MCF 10A (cell line): ENCODE measurements around the gene MIA. TPM values are rescaled to one million over a fixed set of nuclear protein-coding genes. Genes with fewer than 3 reads are reported as not detected.

Source experiments
- BruUV-seq: library from RNA; stranded (reverse); fragments of 400-500 nt; replicated peaks from 2 replicates; lab custom pipeline; 2021; lab: Mats Ljungman, UMichigan
- CTCF ChIA-PET: fragments of 300-600 bp; sonication (Branson Sonifier 250); formaldehyde crosslinking; extraction: SDS; loops from one replicate; lab custom pipeline; 2021; ENCODE audit warnings: antibody characterized with exemption, inconsistent platforms; lab: Yijun Ruan, JAX
- POLR2A ChIA-PET: fragments of 300-600, 350-650 bp; sonication (Branson Sonifier 250); formaldehyde crosslinking; extraction: SDS; loops from one replicate; lab custom pipeline; 2020; ENCODE audit warnings: antibody characterized with exemption, inconsistent platforms; lab: Yijun Ruan, JAX
- DNase-seq: peaks from one replicate; pipeline ENCODE4 v3.0.0-alpha.2; 2018; ENCODE audit not compliant: unreplicated experiment
- H3K27ac Mint-ChIP-seq: one replicate; pipeline ENCODE4 v1.8.0; 2022; ENCODE audit warnings: mild to moderate bottlenecking, low read depth, mixed read lengths; ENCODE audit not compliant: unreplicated experiment
- H3K27me3 Mint-ChIP-seq: one replicate; pipeline ENCODE4 v1.8.0; 2022; ENCODE audit warnings: mixed read lengths; ENCODE audit not compliant: insufficient read depth, unreplicated experiment
- H3K36me3 Mint-ChIP-seq: one replicate; pipeline ENCODE4 v1.8.0; 2022; ENCODE audit warnings: mild to moderate bottlenecking, moderate library complexity, mixed read lengths; ENCODE audit not compliant: insufficient read depth, unreplicated experiment
- H3K4me1 Mint-ChIP-seq: one replicate; pipeline ENCODE4 v1.8.0; 2022; ENCODE audit warnings: mixed read lengths; ENCODE audit not compliant: insufficient read depth, unreplicated experiment
- H3K4me3 Mint-ChIP-seq: one replicate; pipeline ENCODE4 v1.8.0; 2022; ENCODE audit warnings: mild to moderate bottlenecking, moderate library complexity, mixed read lengths; ENCODE audit not compliant: unreplicated experiment
- H3K9me3 Mint-ChIP-seq: one replicate; pipeline ENCODE4 v1.8.0; 2022; ENCODE audit warnings: mixed read lengths; ENCODE audit not compliant: unreplicated experiment
- CTCF ChIP-seq: fragments of 200-600 bp; IDR thresholded peaks from one replicate; pipeline ENCODE4 v1.8.0; 2022; ENCODE audit warnings: antibody characterized with exemption, mild to moderate bottlenecking; ENCODE audit not compliant: unreplicated experiment
- intact Hi-C: fragments of 100-400 bp; cut with micrococcal nuclease; formaldehyde crosslinking; loops from 2 replicates; pipeline ENCODE4 v1.14.1; 2022
- total RNA-seq: library from RNA; stranded (reverse); gene quantifications from 2 replicates; pipeline ENCODE4 v1.2.3, GENCODE V29; 2022

The MIA gene
- total RNA-seq, 1 experiment from 2014 or later, result 0.70 TPM

DNA sequence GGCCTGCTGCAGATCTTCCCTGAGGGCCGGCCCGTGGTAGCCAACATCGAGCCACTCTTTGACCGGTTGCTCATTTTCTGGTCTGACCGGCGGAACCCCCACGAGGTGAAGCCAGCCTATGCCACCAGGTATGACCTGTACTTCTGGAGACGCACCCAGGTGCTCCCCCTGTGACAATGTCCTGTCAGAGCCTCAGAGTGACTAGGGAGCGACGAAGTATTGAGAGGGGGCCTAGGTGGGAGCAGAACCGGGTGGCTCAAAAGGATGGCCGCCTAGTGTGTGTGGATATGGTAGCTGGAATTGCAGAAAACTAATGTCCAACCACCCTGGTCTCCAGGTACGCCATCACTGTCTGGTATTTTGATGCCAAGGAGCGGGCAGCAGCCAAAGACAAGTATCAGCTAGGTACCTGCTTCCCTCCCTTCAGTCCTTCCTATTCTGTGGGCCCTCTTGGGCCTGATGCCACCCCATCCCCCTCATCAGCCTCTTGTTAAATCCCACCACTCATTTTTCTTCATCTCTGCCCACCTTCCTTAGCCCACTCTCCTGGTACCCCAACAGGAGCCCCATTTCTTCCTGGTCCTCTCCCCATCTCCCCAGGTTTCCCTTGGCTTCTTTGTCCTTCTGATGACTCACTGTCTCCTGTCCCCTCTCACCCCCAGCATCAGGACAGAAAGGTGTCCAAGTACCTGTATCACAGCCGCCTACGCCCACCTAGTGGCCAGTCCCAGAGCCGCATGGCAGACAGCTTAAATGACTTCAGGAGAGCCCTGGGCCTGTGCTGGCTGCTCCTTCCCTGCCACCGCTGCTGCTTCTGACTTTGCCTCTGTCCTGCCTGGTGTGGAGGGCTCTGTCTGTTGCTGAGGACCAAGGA is 32.1 kb downstream of the MIA start:
- no peaks in the 10 kb centered on the region for H3K27me3 Mint-ChIP-seq
- DNase-seq, result peak; percentile 38

GRCh38 chr19:40808021-40808325 is 32.7 kb downstream of the MIA start:
- peaks cover 45% of the 10 kb centered on the region for H3K4me1 Mint-ChIP-seq
- BruUV-seq, result TSS peak; percentile 34
- POLR2A ChIA-PET, result interaction anchor here (0.9 to 1.5 kb wide), 6 partner anchors 9 to 142 kb away, joined by 3 to 6 read pairs (median 4); partner anchors contain the start of genes ACTMAP and EGLN2
- no peak overlapping the region for H3K4me3 Mint-ChIP-seq
- no peaks in the 10 kb centered on the region for H3K9me3 Mint-ChIP-seq
- CTCF ChIA-PET, result interaction anchor here (0.5 to 1.2 kb wide), 7 partner anchors 11 to 1423 kb away, joined by 3 to 6 read pairs (median 3); no protein-coding TSS in a partner anchor
- TF ChIP-seq CTCF, result no peak
- DNase-seq, result no peak
- peaks cover 17% of the 10 kb centered on the region for H3K36me3 Mint-ChIP-seq
- H3K27me3 Mint-ChIP-seq, result no peaks in the 10 kb centered on the region
- intact Hi-C loops, result no loop called here
- H3K27ac Mint-ChIP-seq, result no peak overlapping the region

More for the DNA sequence above, 32.1 kb downstream of the MIA start:
- H3K4me1 Mint-ChIP-seq, result peaks cover 44% of the 10 kb centered on the region
- no peaks in the 10 kb centered on the region for H3K9me3 Mint-ChIP-seq
- intact Hi-C loops, result no loop called here
- no TSS peak for BruUV-seq
- H3K36me3 Mint-ChIP-seq, result peaks cover 19% of the 10 kb centered on the region
- no peak overlapping the region for H3K4me3 Mint-ChIP-seq
- ChIA-PET CTCF (interaction anchor here (0.5 to 1.8 kb wide), 10 partner anchors 10 to 1423 kb away, joined by 3 to 6 read pairs (median 3); no protein-coding TSS in a partner anchor), POLR2A (interaction anchor here (0.7 to 1.5 kb wide), 7 partner anchors 9 to 141 kb away, joined by 3 to 6 read pairs (median 4); partner anchors contain the start of genes ACTMAP and EGLN2)
- H3K27ac Mint-ChIP-seq, result no peak overlapping the region
- TF ChIP-seq CTCF, result no peak

DNA sequence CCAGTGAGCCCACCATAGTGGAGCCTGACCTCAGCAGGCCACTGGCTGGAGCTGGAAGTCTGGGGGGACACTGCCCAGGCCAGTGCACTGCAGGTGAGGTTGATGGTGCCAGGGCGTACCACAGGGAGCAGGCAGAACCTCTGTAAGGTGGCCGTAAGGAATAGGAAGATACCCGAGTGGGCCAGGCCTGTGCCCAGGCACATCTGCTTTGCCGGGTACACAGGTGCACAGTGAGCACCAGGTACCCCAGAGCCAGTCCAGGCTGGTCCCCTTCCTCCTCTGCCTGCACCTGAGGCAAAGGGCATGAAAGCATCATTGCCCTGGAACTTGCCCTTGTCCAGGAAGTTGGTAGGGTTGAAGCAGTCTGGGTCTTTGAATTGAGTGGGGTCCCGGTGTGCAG is 33.2 kb downstream of the MIA start:
- no peak for TF ChIP-seq CTCF
- Mint-ChIP-seq H3K27me3 (peaks cover 2% of the 10 kb centered on the region), H3K36me3 (peaks cover 14% of the 10 kb centered on the region), H3K4me3 (no peak overlapping the region), H3K9me3 (no peaks in the 10 kb centered on the region), H3K4me1 (peaks cover 45% of the 10 kb centered on the region), H3K27ac (no peak overlapping the region)
- intact Hi-C loops, result no loop called here
- no peak for DNase-seq
- ChIA-PET POLR2A (interaction anchor here (0.9 to 1.5 kb wide), 3 partner anchors 10 to 142 kb away, joined by 3 to 6 read pairs (median 4); partner anchors contain the start of genes ACTMAP and EGLN2), CTCF (interaction anchor here (0.6 to 1.2 kb wide), 5 partner anchors 11 to 174 kb away, joined by 3 to 7 read pairs (median 3); no protein-coding TSS in a partner anchor)
- BruUV-seq, result no TSS peak
